Pancreas (tissue), 10 donors: ENCODE results near the gene ZFYVE9. TPM values are rescaled to one million over a fixed set of nuclear protein-coding genes. Genes with fewer than 3 reads are reported as not detected.

Source experiments
- ATAC-seq, 4 donors: fragments of 200-7000 bp; cut with Tn5 transposase; one replicate each; pipeline versions ENCODE4 v1.8.0 to v1.9.1; 2020; ENCODE audit warnings: mild to moderate bottlenecking in 4 of 4, moderate library complexity in 4 of 4
- DNase-seq, 6 donors: peaks; one replicate each; pipeline ENCODE4 v3.0.0-alpha.2; 2020
- FAIRE-seq: peaks from 2 replicates; lab custom pipeline; 2012; peaks lifted over from hg19 to GRCh38; lab: Jason Lieb, UNC
- H3K27ac ChIP-seq, 4 donors: fragments of 200-600 bp; sonication (generic); 1 replicate in 3 of 4; 2 replicates in 1 of 4; pipeline versions ENCODE4 v1.5.0 to v1.8.0; 2020
- H3K27me3 ChIP-seq, 4 donors: fragments of 200-600 bp; one replicate each; pipeline ENCODE4 v1.8.0; 2021
- H3K36me3 ChIP-seq, 3 donors: fragments of 200-600 bp; sonication (generic) in 1 of 3; one replicate each; pipeline versions ENCODE4 v1.5.0 to v1.8.0; 2020 to 2021
- H3K4me1 ChIP-seq, 3 donors: fragments of 200-600 bp; one replicate each; pipeline ENCODE4 v1.8.0; 2021
- H3K4me3 ChIP-seq, 4 donors: fragments of 200-600 bp; sonication (generic) in 2 of 4; one replicate each; pipeline versions ENCODE4 v1.5.0 to v1.8.0; 2020 to 2021
- H3K9me3 ChIP-seq, 4 donors: fragments of 200-600 bp; one replicate each; pipeline ENCODE4 v1.8.0; 2021
- CTCF ChIP-seq, 4 donors: fragments of 200-600 bp; sonication (generic) in 3 of 4; IDR thresholded peaks; one replicate each; pipeline versions ENCODE4 v1.5.0 to v1.8.0; 2021; ENCODE audit warnings: antibody characterized with exemption in 4 of 4
- WGBS, 2 donors: extraction: QIAGEN DNeasy Blood & Tissue Kit; methylation state at CpG; one replicate each; pipeline ENCODE4 v1.1.7; 2013; 5-methylcytosine and 5-hydroxymethylcytosine counted together
- intact Hi-C, 3 donors: fragments of 100-400 bp; cut with DNase I; formaldehyde crosslinking; loops; one replicate each; pipeline versions ENCODE4 v1.11.1 to v1.14.2; 2022
- polyA plus RNA-seq, 2 donors: library from polyadenylated mRNA; stranded (reverse); fragments of 200-250 nt; gene quantifications; one replicate each; pipeline ENCODE4 v1.2.3, GENCODE V29; 2013
- total RNA-seq, 6 donors: library from RNA; stranded (reverse); fragmentation: NEBNext Ultra II Directional in 4 of 6; extraction: Animal tissue kit (Norgen Biotek cat#: 25700) in 4 of 6; gene quantifications; one replicate each; pipeline versions ENCODE4 v1.2.1 to v1.2.4, GENCODE V29; 2021 to 2023
- donor health status: healthy with polysubstance abuse.
- donor health status: DM: no; HTN: no; CAD: no; lungs with moderate emphysema.
- donor health status: DM: no; HTN: no; CAD: no.
- donor health status: control.
- donor health status: control.
- donor health status: Bipolar disorder and iron deficiency.
- donor health status: DM: yes; HTN: yes; CAD: no.
- donor health status: DM: no; HTN: no; CAD: no.
- donor health status: DM: no; HTN: no; CAD: no.
- donor health status: DM: yes; HTN: yes; CAD: no.

The ZFYVE9 gene
- total and polyA plus RNA-seq, 8 donors, result 3.0 to 16.9 (median 13.2) TPM

GRCh38 chr1:52234708-52235107 is 92.8 kb downstream of the ZFYVE9 start:
- Histone ChIP-seq H3K9me3 (no peaks in the 10 kb centered on the region), H3K36me3 (no peaks in the 10 kb centered on the region), H3K4me1 (no peaks in the 10 kb centered on the region), H3K27ac (no peak overlapping the region), H3K4me3 (no peak overlapping the region), H3K27me3 (no peaks in the 10 kb centered on the region)
- intact Hi-C loops, result no loop called here
- DNase-seq, result no peak
- no peak for ATAC-seq
- no peak for TF ChIP-seq CTCF (IDR thresholded peaks at IDR 0.05)
- FAIRE-seq, result no peak

GRCh38 chr1:52235646-52236045 is 93.8 kb downstream of the ZFYVE9 start:
- Histone ChIP-seq H3K27ac (no peak overlapping the region), H3K4me3 (no peak overlapping the region)
- intact Hi-C loops, result no loop called here

GRCh38 chr1:52237430-52237829 is 95.5 kb downstream of the ZFYVE9 start:
- H3K4me3 ChIP-seq, result no peak overlapping the region
- DNase-seq, result no peak
- TF ChIP-seq CTCF (IDR thresholded peaks at IDR 0.05), result no peak
- no peaks in the 10 kb centered on the region for H3K36me3 ChIP-seq
- FAIRE-seq, result no peak
- ATAC-seq, result no peak
- peaks cover 0 to 10% (median 0%) of the 10 kb centered on the region in 3 donors for H3K4me1 ChIP-seq
- intact Hi-C loops, result no loop called here
- H3K9me3 ChIP-seq, result no peaks in the 10 kb centered on the region
- no peaks in the 10 kb centered on the region for H3K27me3 ChIP-seq
- 75% methylated on average over 1 of the region's 1 CpG for WGBS, 2 donors
- no peak overlapping the region for H3K27ac ChIP-seq

More at GRCh38 chr1:52235646-52236045, 93.8 kb downstream of the ZFYVE9 start:
- WGBS, 2 donors, result 93 to 98% methylated on average over 2 of the region's 2 CpGs
- ATAC-seq (no peak), DNase-seq (no peak), FAIRE-seq (no peak)
- TF ChIP-seq CTCF (IDR thresholded peaks at IDR 0.05), result no peak
- Histone ChIP-seq H3K36me3 (no peaks in the 10 kb centered on the region), H3K4me1 (peaks cover 0 to 2% (median 0%) of the 10 kb centered on the region in 3 donors), H3K9me3 (no peaks in the 10 kb centered on the region), H3K27me3 (no peaks in the 10 kb centered on the region)

GRCh38 chr1:52238474-52238873 is 96.6 kb downstream of the ZFYVE9 start:
- FAIRE-seq, result no peak
- H3K27ac ChIP-seq, result no peak overlapping the region
- peaks cover 0 to 10% (median 0%) of the 10 kb centered on the region in 3 donors for H3K4me1 ChIP-seq
- 69 to 74% methylated on average over 2 of the region's 2 CpGs for WGBS, 2 donors
- TF ChIP-seq CTCF (IDR thresholded peaks at IDR 0.05), result no peak
- H3K9me3 ChIP-seq, result no peaks in the 10 kb centered on the region
- no peak for DNase-seq
- ATAC-seq, result no peak
- H3K36me3 ChIP-seq, result no peaks in the 10 kb centered on the region
- H3K27me3 ChIP-seq, result no peaks in the 10 kb centered on the region
- no peak overlapping the region for H3K4me3 ChIP-seq
- intact Hi-C loops, result no loop called here

GRCh38 chr1:52238887-52239707 is 97.2 kb downstream of the ZFYVE9 start:
- no peaks in the 10 kb centered on the region for H3K36me3 ChIP-seq
- H3K4me3 ChIP-seq, result no peak overlapping the region
- no peaks in the 10 kb centered on the region for H3K27me3 ChIP-seq
- whole genome bisulfite sequencing, 2 donors, result 98% methylated on average over 3 of the region's 3 CpGs
- no peak for TF ChIP-seq CTCF (IDR thresholded peaks at IDR 0.05)
- H3K4me1 ChIP-seq, result peaks cover 0 to 10% (median 0%) of the 10 kb centered on the region in 3 donors
- FAIRE-seq, result no peak
- intact Hi-C loops, result no loop called here
- ATAC-seq, result no peak
- no peaks in the 10 kb centered on the region for H3K9me3 ChIP-seq
- H3K27ac ChIP-seq, result no peak overlapping the region
- DNase-seq, result no peak
